Liver (tissue), 3 donors: ENCODE results near the gene SNRPF.

Experiments
- FOXA1 ChIP-seq: IDR thresholded peaks from 2 replicates; pipeline ENCODE4 v1.6.1; 2016; ENCODE audit warnings: antibody characterized with exemption
- GABPA ChIP-seq, 2 donors: IDR thresholded peaks in 1 of 2; conservative IDR thresholded peaks in 1 of 2; 2 replicates each; pipeline ENCODE4 v1.6.1; 2016; ENCODE audit warnings: antibody characterized with exemption in 2 of 2, mild to moderate bottlenecking in 1 of 2, moderate library complexity in 1 of 2
- HNF4A ChIP-seq, 2 donors: conservative IDR thresholded peaks; 2 replicates each; pipeline ENCODE4 v1.6.1; 2016; ENCODE audit warnings: antibody characterized with exemption in 2 of 2, mild to moderate bottlenecking in 2 of 2
- JUND ChIP-seq, 2 donors: IDR thresholded peaks; 2 replicates each; pipeline ENCODE4 v1.6.1; 2016; ENCODE audit warnings: antibody characterized with exemption in 2 of 2
- RAD21 ChIP-seq, 2 donors: IDR thresholded peaks; 2 replicates each; pipeline ENCODE4 v1.6.1; 2016; ENCODE audit warnings: antibody characterized with exemption in 2 of 2, mild to moderate bottlenecking in 2 of 2
- RXRA ChIP-seq, 2 donors: IDR thresholded peaks; 2 replicates each; pipeline ENCODE4 v1.6.1; 2017 to 2018; ENCODE audit warnings: antibody characterized with exemption in 2 of 2, mild to moderate bottlenecking in 1 of 2
- SP1 ChIP-seq: IDR thresholded peaks from 2 replicates; pipeline ENCODE4 v1.6.1; 2018; ENCODE audit warnings: antibody characterized with exemption, mild to moderate bottlenecking
- TAF1 ChIP-seq: conservative IDR thresholded peaks from 2 replicates; pipeline ENCODE4 v1.6.1; 2016; ENCODE audit warnings: antibody characterized with exemption, mild to moderate bottlenecking
- YY1 ChIP-seq: IDR thresholded peaks from 2 replicates; pipeline ENCODE4 v1.6.1; 2016; ENCODE audit warnings: antibody characterized with exemption, mild to moderate bottlenecking
- TF ChIP-seq, protein P1 (sequence below): fragments of 150-350 bp; IDR thresholded peaks from 2 replicates; pipeline ENCODE4 v1.5.1; 2017; ENCODE audit warnings: improper control_type of control experiment, low read depth, low read length; ENCODE audit not compliant: missing input control
- TF ChIP-seq, protein P2 (sequence below): IDR thresholded peaks from 2 replicates; pipeline ENCODE4 v1.6.1; 2016; ENCODE audit warnings: antibody characterized with exemption
- TF ChIP-seq, protein P3 (sequence below): IDR thresholded peaks from 2 replicates; pipeline ENCODE4 v1.6.1; 2016; ENCODE audit warnings: antibody characterized with exemption
- TF ChIP-seq, protein P4 (sequence below): IDR thresholded peaks from 2 replicates; pipeline ENCODE4 v1.6.1; 2016; ENCODE audit warnings: antibody characterized with exemption, mild to moderate bottlenecking
- TF ChIP-seq, protein P5 (sequence below): IDR thresholded peaks from 2 replicates; pipeline ENCODE4 v1.6.1; 2016; ENCODE audit warnings: antibody characterized with exemption
- donor health status: healthy.
- donor health status: healthy.

DNA sequence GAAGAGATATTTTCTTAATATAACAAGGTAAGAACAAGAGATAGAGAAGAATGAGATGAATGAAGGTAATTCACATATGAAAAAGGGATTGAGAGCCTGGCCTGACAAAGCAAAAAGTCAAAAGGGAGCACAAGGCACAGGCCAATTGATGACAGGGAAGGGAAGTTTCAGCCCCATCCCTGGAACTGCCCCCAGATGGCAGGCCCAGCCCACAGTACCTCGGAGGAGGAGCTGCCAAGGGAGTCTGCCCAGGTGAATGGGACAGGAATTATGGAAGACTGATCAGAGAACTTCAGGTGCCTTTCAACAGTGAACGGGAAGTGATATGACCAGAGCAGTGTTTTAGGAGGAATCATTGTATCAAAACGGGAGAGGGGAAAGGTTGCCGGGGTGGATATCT is 15.7 kb downstream of the SNRPF start:
- no peak for TF ChIP-seq YY1
- TF ChIP-seq, protein P1, sequence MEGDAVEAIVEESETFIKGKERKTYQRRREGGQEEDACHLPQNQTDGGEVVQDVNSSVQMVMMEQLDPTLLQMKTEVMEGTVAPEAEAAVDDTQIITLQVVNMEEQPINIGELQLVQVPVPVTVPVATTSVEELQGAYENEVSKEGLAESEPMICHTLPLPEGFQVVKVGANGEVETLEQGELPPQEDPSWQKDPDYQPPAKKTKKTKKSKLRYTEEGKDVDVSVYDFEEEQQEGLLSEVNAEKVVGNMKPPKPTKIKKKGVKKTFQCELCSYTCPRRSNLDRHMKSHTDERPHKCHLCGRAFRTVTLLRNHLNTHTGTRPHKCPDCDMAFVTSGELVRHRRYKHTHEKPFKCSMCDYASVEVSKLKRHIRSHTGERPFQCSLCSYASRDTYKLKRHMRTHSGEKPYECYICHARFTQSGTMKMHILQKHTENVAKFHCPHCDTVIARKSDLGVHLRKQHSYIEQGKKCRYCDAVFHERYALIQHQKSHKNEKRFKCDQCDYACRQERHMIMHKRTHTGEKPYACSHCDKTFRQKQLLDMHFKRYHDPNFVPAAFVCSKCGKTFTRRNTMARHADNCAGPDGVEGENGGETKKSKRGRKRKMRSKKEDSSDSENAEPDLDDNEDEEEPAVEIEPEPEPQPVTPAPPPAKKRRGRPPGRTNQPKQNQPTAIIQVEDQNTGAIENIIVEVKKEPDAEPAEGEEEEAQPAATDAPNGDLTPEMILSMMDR = no peak
- TF ChIP-seq, protein P2, sequence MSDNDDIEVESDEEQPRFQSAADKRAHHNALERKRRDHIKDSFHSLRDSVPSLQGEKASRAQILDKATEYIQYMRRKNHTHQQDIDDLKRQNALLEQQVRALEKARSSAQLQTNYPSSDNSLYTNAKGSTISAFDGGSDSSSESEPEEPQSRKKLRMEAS = no peak
- no peak for TF ChIP-seq SP1
- TF ChIP-seq, protein P3, sequence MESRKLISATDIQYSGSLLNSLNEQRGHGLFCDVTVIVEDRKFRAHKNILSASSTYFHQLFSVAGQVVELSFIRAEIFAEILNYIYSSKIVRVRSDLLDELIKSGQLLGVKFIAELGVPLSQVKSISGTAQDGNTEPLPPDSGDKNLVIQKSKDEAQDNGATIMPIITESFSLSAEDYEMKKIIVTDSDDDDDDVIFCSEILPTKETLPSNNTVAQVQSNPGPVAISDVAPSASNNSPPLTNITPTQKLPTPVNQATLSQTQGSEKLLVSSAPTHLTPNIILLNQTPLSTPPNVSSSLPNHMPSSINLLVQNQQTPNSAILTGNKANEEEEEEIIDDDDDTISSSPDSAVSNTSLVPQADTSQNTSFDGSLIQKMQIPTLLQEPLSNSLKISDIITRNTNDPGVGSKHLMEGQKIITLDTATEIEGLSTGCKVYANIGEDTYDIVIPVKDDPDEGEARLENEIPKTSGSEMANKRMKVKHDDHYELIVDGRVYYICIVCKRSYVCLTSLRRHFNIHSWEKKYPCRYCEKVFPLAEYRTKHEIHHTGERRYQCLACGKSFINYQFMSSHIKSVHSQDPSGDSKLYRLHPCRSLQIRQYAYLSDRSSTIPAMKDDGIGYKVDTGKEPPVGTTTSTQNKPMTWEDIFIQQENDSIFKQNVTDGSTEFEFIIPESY = no peak
- TF ChIP-seq JUND (IDR thresholded peaks at IDR 0.05) = no peak
- TF ChIP-seq, protein P4, sequence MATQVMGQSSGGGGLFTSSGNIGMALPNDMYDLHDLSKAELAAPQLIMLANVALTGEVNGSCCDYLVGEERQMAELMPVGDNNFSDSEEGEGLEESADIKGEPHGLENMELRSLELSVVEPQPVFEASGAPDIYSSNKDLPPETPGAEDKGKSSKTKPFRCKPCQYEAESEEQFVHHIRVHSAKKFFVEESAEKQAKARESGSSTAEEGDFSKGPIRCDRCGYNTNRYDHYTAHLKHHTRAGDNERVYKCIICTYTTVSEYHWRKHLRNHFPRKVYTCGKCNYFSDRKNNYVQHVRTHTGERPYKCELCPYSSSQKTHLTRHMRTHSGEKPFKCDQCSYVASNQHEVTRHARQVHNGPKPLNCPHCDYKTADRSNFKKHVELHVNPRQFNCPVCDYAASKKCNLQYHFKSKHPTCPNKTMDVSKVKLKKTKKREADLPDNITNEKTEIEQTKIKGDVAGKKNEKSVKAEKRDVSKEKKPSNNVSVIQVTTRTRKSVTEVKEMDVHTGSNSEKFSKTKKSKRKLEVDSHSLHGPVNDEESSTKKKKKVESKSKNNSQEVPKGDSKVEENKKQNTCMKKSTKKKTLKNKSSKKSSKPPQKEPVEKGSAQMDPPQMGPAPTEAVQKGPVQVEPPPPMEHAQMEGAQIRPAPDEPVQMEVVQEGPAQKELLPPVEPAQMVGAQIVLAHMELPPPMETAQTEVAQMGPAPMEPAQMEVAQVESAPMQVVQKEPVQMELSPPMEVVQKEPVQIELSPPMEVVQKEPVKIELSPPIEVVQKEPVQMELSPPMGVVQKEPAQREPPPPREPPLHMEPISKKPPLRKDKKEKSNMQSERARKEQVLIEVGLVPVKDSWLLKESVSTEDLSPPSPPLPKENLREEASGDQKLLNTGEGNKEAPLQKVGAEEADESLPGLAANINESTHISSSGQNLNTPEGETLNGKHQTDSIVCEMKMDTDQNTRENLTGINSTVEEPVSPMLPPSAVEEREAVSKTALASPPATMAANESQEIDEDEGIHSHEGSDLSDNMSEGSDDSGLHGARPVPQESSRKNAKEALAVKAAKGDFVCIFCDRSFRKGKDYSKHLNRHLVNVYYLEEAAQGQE = no peak
- no peak for TF ChIP-seq TAF1
- TF ChIP-seq RAD21 (IDR thresholded peaks at IDR 0.05) = no peak
- TF ChIP-seq GABPA (IDR thresholded peaks at IDR 0.05 in 1 of 2, conservative IDR thresholded peaks at IDR 0.05 in 1 of 2) = no peak
- TF ChIP-seq, protein P5, sequence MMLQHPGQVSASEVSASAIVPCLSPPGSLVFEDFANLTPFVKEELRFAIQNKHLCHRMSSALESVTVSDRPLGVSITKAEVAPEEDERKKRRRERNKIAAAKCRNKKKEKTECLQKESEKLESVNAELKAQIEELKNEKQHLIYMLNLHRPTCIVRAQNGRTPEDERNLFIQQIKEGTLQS = no peak
- no peak for TF ChIP-seq HNF4A (conservative IDR thresholded peaks at IDR 0.05)
- TF ChIP-seq FOXA1 = no peak
- TF ChIP-seq RXRA (IDR thresholded peaks at IDR 0.05) = no peak
